NB4 (cell line): ENCODE results near the gene BIRC6.
"Not testable (repeated sequence)": the region's sequence is repeated elsewhere in the genome, so short reads cannot be mapped to it uniquely, and the experiment has no call there.

Experiments used
- DNase-seq: peaks from one replicate; pipeline ENCODE4 v3.0.0; 2010; ENCODE audit warnings: low read depth
- H3K4me3 ChIP-seq: one replicate; pipeline ENCODE4 v1.5.1; 2011; ENCODE audit warnings: mild to moderate bottlenecking, low read depth, low read length, moderate library complexity
- MYC ChIP-seq: IDR thresholded peaks from 2 replicates; pipeline ENCODE4 v1.6.1; 2011; ENCODE audit warnings: low read depth, low read length
- POLR2A ChIP-seq: IDR thresholded peaks from 2 replicates; pipeline ENCODE4 v1.6.1; 2011; ENCODE audit warnings: mild to moderate bottlenecking; ENCODE audit not compliant: insufficient read length; ENCODE audit errors: extremely low read depth
- TF ChIP-seq, protein P1 (sequence below): IDR thresholded peaks from 2 replicates; pipeline ENCODE4 v1.6.1; 2011; ENCODE audit warnings: low read depth, low read length
- TF ChIP-seq, protein P2 (sequence below): IDR thresholded peaks from one replicate; pipeline ENCODE4 v1.5.1; 2012; ENCODE audit warnings: low read depth, low read length

Gene BIRC6, protein sequence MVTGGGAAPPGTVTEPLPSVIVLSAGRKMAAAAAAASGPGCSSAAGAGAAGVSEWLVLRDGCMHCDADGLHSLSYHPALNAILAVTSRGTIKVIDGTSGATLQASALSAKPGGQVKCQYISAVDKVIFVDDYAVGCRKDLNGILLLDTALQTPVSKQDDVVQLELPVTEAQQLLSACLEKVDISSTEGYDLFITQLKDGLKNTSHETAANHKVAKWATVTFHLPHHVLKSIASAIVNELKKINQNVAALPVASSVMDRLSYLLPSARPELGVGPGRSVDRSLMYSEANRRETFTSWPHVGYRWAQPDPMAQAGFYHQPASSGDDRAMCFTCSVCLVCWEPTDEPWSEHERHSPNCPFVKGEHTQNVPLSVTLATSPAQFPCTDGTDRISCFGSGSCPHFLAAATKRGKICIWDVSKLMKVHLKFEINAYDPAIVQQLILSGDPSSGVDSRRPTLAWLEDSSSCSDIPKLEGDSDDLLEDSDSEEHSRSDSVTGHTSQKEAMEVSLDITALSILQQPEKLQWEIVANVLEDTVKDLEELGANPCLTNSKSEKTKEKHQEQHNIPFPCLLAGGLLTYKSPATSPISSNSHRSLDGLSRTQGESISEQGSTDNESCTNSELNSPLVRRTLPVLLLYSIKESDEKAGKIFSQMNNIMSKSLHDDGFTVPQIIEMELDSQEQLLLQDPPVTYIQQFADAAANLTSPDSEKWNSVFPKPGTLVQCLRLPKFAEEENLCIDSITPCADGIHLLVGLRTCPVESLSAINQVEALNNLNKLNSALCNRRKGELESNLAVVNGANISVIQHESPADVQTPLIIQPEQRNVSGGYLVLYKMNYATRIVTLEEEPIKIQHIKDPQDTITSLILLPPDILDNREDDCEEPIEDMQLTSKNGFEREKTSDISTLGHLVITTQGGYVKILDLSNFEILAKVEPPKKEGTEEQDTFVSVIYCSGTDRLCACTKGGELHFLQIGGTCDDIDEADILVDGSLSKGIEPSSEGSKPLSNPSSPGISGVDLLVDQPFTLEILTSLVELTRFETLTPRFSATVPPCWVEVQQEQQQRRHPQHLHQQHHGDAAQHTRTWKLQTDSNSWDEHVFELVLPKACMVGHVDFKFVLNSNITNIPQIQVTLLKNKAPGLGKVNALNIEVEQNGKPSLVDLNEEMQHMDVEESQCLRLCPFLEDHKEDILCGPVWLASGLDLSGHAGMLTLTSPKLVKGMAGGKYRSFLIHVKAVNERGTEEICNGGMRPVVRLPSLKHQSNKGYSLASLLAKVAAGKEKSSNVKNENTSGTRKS (N-terminal part only)

DNA sequence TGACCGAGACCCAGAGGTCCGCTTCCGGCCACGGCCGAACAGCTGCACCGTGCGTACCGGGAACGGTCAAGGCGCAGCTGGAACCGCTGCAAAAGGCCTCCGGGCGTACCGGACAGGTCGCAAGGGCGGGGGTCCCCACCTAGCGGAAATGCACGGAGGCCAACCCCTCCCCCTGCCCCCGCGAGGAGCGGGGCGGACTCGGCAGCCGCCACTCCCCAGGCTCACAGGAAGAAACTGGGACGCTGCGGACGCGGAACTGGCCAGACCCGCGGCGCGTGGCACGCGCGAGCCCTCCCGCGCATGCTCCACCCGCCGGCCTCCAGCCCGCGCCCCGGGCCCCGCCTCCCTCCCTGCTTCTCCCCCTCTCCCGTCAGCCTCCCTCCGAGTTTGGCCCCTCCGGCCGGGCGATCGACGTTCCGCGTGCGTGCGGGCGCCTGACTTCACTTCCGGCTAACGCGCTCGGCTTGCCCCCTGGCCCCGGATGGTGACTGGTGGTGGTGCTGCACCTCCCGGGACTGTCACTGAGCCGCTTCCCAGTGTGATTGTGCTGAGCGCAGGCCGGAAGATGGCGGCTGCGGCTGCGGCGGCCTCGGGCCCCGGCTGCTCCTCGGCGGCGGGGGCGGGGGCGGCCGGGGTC, at the start of gene BIRC6:
TSS of gene BIRC6 (plus strand) at position 343 of the 637 bp plus-strand sequence. CDS start at position 482, 139 bp downstream.
- TF ChIP-seq, protein P1, sequence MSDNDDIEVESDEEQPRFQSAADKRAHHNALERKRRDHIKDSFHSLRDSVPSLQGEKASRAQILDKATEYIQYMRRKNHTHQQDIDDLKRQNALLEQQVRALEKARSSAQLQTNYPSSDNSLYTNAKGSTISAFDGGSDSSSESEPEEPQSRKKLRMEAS = peak; percentile 81
- peak; percentile 92 for TF ChIP-seq MYC
- TF ChIP-seq POLR2A = peak; percentile 94
- TF ChIP-seq, protein P2, sequence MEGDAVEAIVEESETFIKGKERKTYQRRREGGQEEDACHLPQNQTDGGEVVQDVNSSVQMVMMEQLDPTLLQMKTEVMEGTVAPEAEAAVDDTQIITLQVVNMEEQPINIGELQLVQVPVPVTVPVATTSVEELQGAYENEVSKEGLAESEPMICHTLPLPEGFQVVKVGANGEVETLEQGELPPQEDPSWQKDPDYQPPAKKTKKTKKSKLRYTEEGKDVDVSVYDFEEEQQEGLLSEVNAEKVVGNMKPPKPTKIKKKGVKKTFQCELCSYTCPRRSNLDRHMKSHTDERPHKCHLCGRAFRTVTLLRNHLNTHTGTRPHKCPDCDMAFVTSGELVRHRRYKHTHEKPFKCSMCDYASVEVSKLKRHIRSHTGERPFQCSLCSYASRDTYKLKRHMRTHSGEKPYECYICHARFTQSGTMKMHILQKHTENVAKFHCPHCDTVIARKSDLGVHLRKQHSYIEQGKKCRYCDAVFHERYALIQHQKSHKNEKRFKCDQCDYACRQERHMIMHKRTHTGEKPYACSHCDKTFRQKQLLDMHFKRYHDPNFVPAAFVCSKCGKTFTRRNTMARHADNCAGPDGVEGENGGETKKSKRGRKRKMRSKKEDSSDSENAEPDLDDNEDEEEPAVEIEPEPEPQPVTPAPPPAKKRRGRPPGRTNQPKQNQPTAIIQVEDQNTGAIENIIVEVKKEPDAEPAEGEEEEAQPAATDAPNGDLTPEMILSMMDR = no peak
- DNase-seq = peak; percentile 99
- peak within 1 kb of the TSS; percentile 95 for H3K4me3 ChIP-seq

DNA sequence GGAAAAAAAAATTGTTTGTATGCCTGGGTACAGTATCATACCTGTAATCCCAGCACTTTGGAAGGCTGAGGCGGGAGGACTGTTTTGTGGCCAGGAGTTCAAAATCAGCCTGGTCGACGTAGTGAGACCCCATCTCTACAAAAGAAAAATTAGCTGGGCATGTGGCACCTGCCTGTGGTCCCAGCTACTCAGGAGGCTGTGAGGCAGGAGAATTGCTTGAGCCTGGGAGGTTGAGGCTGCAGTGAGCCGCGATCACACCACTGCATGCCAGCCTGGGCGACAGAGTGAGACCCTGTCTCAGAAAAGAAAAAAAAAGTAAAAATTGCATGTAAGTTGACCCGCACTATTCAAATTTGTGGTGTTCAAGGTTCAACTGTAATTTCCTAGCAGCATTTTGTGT, 46.2 kb upstream of the BIRC6 start:
- DNase-seq = no peak
- TF ChIP-seq, protein P1 = no peak
- TF ChIP-seq, protein P2 = no peak
- H3K4me3 ChIP-seq = no peak overlapping the region

DNA sequence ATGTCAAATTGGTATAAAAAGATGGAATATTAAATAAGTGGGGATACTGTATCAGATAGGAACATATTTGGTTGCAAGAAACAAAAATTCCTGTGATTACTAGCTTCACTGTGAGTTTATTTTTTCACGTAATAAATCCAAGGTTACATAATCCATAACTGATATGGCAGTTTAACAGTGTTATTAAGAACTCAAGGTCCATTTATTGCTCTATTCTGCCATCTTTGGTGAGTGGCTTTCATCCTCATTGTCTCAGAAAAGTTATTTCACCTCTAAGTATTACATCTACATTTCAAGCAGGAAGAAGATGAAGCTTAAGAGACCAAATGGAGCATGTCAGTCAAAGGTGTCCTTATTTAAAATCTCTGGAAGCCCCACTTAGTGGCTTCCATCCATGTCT, 41.9 kb upstream of the BIRC6 start:
- no peak for DNase-seq
- TF ChIP-seq, protein P1 = no peak
- TF ChIP-seq, protein P2 = no peak
- TF ChIP-seq MYC = no peak
- TF ChIP-seq POLR2A = no peak
- no peak overlapping the region for H3K4me3 ChIP-seq

DNA sequence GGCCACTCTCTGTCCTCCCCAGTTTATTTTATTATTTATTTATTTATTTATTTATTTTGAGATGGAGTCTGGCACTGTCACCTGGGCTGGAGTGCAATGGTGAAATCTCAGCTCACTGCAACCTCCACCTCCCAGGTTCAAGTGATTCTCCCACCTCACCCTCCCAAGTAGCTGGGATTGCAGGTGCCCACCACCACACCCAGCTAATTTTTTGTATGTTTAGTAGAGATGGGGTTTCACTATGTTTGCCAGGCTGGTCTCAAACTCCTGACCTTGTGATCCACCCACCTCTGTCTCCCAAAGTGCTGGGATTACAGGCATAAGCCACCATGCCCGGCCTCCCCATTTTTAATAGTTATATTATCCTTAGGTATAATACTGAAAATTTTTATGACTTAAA, 28.1 kb upstream of the BIRC6 start:
- DNase-seq, H3K4me3 ChIP-seq: not testable (repeated sequence)

DNA sequence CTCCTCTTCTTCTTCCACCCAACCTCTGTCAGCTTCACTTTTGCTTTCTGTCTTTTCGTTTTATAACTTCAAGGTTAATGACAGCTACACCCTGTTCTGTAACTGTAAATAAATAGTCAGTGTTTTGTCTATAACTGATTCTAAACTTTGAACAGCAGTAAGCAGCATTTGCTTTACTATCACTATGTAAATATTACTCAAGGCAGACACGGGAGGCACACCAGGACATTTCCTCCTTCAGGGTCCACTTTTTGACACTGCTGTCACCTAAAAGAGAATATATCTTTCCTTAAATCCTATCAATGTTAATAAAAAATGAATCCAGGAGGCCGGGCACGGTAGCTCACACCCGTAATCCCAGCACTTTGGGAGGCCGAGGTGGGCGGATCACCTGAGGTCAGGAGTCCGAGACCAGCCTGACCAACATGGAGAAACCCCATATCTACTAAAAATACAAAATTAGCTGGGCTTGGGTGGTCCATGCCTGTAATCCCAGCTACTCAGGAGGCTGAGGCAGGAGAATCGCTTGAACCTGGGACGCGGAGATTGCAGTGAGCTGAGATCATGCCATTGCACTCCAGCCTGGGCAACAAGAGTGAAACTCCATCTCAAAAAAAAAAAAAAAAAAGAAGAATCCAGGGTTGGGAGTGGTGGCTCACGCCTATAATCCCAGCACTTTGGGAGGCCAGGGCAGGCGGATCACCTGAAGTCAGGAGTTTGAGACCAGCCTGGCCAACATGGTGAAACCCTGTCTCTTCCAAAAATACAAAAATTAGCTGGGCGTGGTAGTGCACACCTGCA, 27.4 kb upstream of the BIRC6 start:
- not testable (repeated sequence) for DNase-seq, H3K4me3 ChIP-seq

DNA sequence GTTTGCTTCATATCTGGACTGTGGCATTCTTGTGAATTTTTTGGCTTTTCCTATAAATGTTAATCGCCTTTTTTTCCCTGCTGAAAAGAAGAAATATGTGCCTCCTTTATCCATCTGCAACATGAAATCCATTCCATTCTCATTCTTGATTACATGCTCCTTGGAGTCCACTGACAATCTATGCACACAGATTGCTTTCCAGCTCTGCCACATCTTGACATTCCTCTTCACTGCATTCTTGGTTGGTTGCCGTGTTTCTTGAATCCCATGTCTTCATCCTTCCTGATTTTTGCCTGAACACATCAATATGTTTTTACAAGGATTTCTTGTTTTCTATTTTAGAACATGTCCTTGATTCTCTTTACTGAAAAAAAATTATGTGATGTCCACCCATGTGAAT, 26.7 kb upstream of the BIRC6 start:
- TF ChIP-seq MYC = no peak
- H3K4me3 ChIP-seq = no peak overlapping the region

More for the DNA sequence above, 26.7 kb upstream of the BIRC6 start:
- DNase-seq = no peak
